Measurements from ENCODE around the gene GDF10.

Gene GDF10

DNA sequence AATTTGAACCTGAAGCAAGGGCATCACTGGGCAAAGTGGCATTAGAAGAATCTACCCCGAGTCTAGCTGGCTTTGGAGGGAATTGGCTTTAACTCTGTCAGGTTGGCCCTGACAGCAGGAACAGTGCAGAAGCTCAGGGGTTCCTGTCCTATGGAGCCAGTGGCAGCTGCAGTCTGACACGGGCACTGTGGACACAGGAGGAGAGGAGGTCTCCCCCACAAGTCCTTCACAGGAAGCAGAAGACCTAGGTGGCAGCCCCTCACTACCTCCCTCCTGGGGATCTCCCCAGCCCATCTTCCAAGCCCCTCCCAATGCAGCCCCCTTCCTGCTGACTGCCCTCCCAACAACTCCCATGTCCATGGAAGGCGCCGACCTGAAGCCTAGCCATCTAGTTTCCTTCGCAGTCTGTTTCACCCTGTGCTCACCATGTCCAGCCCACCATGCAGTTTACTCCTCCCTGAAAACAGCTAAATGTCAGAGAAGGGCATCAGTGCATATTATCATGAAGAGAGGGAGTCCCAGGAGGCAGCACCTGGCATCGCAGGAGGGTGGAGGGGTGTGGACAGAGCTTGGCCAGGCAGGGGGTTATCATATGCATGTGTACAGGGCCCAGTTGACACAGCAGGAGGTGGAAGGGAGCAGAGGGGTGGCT, 17.9 kb upstream of the GDF10 start:
- peaks cover 20 to 37% of the 10 kb centered on the region in 2 donors for H3K4me1 Mint-ChIP-seq
- ATAC-seq (replicated peaks), result peak; percentile 71 to 83
- H3K9me3 Mint-ChIP-seq, result no peaks in the 10 kb centered on the region
- H3K36me3 Mint-ChIP-seq, result no peaks in the 10 kb centered on the region
- H3K27me3 Mint-ChIP-seq, result peaks cover 0 to 8% of the 10 kb centered on the region in 2 donors
- H3K4me3 Mint-ChIP-seq, result no peak overlapping the region
- no peak overlapping the region for H3K27ac Mint-ChIP-seq
- no peak for DNase-seq

DNA sequence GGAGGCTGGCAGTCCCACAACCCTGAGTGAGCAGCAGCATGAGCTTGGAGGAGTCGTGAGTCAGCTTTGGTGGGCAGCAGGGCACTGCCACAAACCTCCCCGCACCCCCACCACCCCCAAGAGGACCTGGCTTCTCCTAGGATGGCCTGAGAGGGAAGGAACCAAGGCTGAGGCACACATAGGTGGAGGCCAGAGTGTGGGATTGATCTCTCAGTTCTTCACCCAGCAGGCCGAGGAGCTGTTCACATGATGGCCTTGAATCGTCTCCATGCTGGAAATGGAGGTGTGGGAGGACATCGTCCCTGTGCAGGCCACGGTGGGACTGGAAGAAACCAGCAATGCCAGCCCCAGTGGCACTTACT, 17.4 kb upstream of the GDF10 start:
- ATAC-seq (replicated peaks) (no peak), DNase-seq (no peak)
- Mint-ChIP-seq H3K27me3 (peaks cover 0 to 8% of the 10 kb centered on the region in 2 donors), H3K4me1 (peaks cover 20 to 37% of the 10 kb centered on the region in 2 donors), H3K27ac (no peak overlapping the region), H3K36me3 (no peaks in the 10 kb centered on the region), H3K9me3 (no peaks in the 10 kb centered on the region), H3K4me3 (no peak overlapping the region)

DNA sequence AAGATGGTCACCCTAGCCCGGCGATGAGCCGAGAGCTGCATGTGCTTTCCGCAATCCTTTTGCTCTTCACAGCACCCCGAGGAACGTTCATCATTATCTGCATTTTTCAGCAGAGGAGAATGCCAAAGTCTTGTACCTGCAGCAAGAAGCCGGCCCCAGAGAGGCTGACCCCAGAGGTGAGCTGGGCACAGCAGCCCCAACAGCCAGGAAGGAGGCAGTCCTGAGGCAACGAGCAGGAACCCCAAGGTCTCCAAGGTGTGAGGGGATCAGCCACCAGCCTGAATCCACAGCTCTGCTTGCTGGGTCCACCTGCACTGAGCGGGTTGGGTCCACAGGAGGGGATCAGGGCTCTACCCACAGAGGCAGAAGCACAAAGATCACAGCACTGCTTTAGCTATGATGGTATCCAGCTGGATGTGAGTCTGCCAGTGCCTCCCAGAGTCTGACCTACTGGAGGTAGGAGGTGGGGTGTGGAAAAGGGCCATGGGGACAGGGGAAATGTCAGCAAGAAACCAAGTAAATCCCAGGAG, 16.8 kb upstream of the GDF10 start:
- no peak for ATAC-seq (replicated peaks)
- no peak overlapping the region for H3K4me3 Mint-ChIP-seq
- no peak overlapping the region for H3K27ac Mint-ChIP-seq
- no peak for DNase-seq
- H3K36me3 Mint-ChIP-seq, result no peaks in the 10 kb centered on the region
- H3K9me3 Mint-ChIP-seq, result no peaks in the 10 kb centered on the region
- H3K27me3 Mint-ChIP-seq, result peaks cover 0 to 8% of the 10 kb centered on the region in 2 donors
- H3K4me1 Mint-ChIP-seq, result peaks cover 20 to 37% of the 10 kb centered on the region in 2 donors

DNA sequence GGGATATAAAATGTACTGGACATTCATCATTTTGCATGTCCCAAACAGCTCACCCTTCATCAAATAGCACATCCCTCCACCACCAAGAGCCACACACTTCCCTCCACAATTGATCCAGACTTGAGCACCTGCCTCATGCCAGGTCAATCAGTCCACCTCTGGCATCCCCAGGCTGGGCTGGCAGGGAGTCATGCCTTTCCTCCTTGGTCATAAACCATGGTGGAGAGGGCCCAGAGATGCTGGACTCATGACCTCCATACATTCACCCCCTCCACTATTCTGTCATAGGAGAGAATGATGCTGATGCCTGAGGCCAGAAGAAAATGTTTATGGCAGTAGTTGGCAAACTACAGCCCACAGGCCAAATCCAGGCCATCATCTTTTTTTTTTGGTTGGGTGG, 16.1 kb upstream of the GDF10 start:
- Mint-ChIP-seq H3K4me3 (no peak overlapping the region), H3K27ac (peak overlapping the region; percentile 2), H3K4me1 (peaks cover 20 to 37% of the 10 kb centered on the region in 2 donors), H3K36me3 (no peaks in the 10 kb centered on the region), H3K9me3 (no peaks in the 10 kb centered on the region), H3K27me3 (peaks cover 0 to 8% of the 10 kb centered on the region in 2 donors)
- ATAC-seq (replicated peaks) (no peak), DNase-seq (no peak)

DNA sequence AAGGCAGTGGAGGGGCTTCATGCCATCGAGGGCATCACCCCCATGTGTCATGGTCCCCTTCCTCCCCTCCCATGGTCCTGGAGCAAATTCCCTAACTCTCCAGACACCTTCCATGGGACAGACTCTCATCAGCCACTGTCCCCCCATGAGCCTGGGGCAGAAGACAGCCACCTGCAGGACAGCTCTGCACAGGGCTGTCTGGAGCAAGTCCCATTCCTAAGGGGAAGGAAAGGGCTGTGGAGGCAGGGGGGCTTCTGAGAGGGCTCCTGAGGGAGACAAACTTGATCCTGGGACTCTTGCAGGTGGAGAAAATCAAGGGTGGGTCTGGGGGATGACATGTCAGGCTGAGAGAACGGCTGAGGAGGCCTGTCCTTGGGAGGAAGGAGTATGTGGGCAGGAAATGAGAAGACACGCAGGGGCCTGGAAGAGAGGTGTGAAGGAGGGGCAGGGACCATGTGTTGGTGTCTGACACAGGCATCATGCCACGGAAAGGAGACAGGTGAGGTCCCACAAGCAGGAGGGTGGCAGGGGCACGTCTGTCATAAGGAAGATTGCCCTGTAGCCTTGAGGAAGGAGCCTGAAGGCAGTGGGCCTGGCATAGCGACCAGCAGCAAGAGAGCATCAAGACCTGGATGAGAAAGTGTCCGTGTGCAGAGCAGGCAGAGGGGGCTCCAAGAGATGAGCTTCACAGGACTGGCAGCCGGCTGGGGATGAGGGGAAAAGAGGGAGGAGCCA, 14.4 kb upstream of the GDF10 start:
- Mint-ChIP-seq H3K27me3 (peaks cover 0 to 8% of the 10 kb centered on the region in 2 donors), H3K36me3 (no peaks in the 10 kb centered on the region), H3K27ac (no peak overlapping the region), H3K4me3 (no peak overlapping the region), H3K9me3 (no peaks in the 10 kb centered on the region), H3K4me1 (peaks cover 20 to 32% of the 10 kb centered on the region in 2 donors)
- ATAC-seq (replicated peaks), result no peak
- DNase-seq, result no peak

DNA sequence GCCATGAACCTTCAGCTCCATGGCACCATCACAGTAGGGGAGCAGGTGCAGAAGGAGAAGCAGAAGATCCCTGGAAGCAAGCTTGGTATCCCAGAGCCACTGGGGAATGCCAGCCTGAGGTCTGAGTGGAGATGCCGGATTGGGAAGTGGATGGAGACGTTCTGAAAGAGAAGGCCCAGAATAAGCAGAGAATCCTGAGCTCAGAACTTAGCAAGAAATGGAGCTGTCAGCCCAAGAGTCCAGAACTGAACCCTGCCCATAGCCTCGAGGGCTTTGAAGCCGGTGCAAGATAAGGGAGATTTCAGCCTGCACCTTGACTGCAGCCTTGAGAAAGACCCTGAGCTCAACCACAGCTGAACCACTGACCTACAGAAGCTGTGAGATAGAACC, 13.9 kb upstream of the GDF10 start:
- H3K27ac Mint-ChIP-seq, result no peak overlapping the region
- H3K9me3 Mint-ChIP-seq, result no peaks in the 10 kb centered on the region
- peaks cover 20 to 32% of the 10 kb centered on the region in 2 donors for H3K4me1 Mint-ChIP-seq
- H3K36me3 Mint-ChIP-seq, result no peaks in the 10 kb centered on the region
- H3K4me3 Mint-ChIP-seq, result no peak overlapping the region
- H3K27me3 Mint-ChIP-seq, result peaks cover 0 to 8% of the 10 kb centered on the region in 2 donors
- ATAC-seq (replicated peaks), result no peak
- DNase-seq, result no peak

DNA sequence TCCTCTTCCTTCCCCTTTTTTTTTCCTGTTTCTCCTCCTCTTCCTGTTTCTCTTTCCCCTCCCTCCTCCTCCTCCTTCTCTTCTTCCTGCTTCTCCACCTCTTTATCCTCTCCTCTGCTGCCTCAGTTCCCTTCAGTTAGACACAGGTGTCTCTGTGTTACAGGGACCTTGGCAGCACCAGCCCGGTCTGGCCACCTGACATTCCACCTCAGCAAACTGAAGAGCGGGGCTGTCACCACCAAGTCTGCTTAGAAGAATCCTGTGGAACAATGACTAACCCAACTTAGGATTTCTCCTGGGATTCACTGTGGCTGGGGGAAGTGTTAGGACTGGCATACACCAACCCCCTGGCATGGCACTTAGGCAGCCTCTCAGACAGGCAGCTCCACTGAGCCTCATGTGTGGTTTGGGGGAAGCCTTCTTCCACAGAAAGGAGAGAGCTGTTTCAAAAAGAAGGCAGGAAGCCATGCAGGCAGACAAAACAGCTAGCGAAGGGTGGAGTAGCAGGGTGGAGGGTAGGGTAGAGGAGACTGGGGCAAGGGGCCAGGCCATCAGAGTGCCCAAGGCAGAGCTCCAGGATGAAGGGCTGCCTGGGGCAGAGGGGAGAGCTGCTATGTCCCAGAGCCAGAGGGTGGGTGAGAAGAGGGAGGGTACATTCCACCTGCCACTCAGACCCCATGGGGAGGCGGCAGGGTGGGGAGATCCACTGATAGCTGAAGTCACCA, 13.2 kb upstream of the GDF10 start:
- no peaks in the 10 kb centered on the region for H3K9me3 Mint-ChIP-seq
- peaks cover 0 to 8% of the 10 kb centered on the region in 2 donors for H3K27me3 Mint-ChIP-seq
- no peak overlapping the region for H3K27ac Mint-ChIP-seq
- no peak overlapping the region for H3K4me3 Mint-ChIP-seq
- H3K36me3 Mint-ChIP-seq, result no peaks in the 10 kb centered on the region
- peaks cover 18 to 26% of the 10 kb centered on the region in 2 donors for H3K4me1 Mint-ChIP-seq
- no peak for DNase-seq
- no peak for ATAC-seq (replicated peaks)

DNA sequence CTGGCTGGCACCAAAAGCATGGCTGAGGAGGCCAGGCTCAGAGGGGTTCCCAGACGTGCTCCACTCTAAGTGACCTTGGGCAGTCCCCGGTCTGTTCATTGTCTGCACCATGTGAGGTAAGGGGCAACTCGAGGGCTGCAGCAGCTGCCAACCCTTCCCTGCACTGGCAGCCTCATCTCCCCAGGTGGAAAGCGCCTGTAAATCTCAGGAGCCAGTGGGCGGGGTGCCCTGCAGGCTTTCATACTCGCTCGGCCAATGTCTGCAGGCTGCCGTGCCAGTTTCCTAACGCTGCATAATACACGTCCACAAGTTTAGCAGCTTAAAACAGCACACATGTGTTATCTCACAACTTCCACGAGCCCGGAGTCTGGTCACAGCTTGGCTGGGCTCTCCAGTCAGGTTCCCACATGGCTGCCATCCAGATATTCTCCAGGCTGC, 12.6 kb upstream of the GDF10 start:
- DNase-seq (no peak), ATAC-seq (replicated peaks) (no peak)
- H3K4me3 Mint-ChIP-seq, result no peak overlapping the region
- no peaks in the 10 kb centered on the region for H3K36me3 Mint-ChIP-seq
- H3K27me3 Mint-ChIP-seq, result peaks cover 0 to 6% of the 10 kb centered on the region in 2 donors
- no peak overlapping the region for H3K27ac Mint-ChIP-seq
- no peaks in the 10 kb centered on the region for H3K9me3 Mint-ChIP-seq
- H3K4me1 Mint-ChIP-seq, result peaks cover 15 to 20% of the 10 kb centered on the region in 2 donors

DNA sequence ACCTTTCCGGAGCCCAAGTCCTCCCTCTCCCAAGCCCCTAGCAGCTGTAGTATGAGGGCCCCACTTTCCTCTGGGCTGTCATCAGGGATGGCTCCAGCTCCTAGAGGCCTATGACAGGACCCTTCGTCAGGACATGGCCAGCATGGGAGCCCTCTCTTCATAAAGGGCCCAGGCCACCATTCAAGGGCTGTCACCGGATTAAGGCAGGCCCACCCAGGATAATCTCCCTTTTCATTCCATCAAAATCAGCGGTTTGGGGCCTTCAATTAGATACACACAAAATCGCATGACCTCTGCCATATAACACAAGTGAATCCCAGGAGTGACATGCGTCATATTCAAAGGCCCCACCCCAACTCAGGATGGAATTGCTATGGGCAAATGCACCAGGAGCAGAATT, 12.2 kb upstream of the GDF10 start:
- H3K4me3 Mint-ChIP-seq, result no peak overlapping the region
- no peak overlapping the region for H3K27ac Mint-ChIP-seq
- ATAC-seq (replicated peaks) (no peak), DNase-seq (no peak)
- H3K4me1 Mint-ChIP-seq, result peaks cover 14 to 17% of the 10 kb centered on the region in 2 donors
- peaks cover 0 to 4% of the 10 kb centered on the region in 2 donors for H3K27me3 Mint-ChIP-seq
- H3K9me3 Mint-ChIP-seq, result no peaks in the 10 kb centered on the region
- no peaks in the 10 kb centered on the region for H3K36me3 Mint-ChIP-seq

DNA sequence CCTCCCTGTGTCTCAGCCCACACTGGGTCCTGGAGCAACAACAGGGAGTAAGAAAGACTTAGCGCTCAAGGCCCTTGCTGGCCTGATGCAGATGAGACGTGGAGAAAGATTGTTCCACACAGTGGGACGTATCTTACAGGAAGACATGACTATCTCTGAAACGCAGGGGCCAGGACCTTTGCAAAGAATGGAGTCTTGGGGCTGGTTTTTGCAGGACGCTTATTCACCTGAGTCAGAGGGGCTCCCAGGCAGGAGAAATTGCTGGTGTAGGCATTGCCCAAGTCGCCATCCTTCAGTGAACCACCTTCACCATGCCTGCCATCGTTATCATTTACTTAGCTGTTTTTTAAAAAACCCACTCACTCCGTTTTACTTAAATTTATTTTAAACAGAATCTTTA, 11.8 kb upstream of the GDF10 start:
- Mint-ChIP-seq H3K4me1 (peaks cover 14 to 17% of the 10 kb centered on the region in 2 donors), H3K9me3 (no peaks in the 10 kb centered on the region), H3K36me3 (no peaks in the 10 kb centered on the region), H3K27ac (no peak overlapping the region), H3K27me3 (peaks cover under 1 to 4% of the 10 kb centered on the region in 2 donors), H3K4me3 (no peak overlapping the region)
- DNase-seq, result no peak
- no peak for ATAC-seq (replicated peaks)

DNA sequence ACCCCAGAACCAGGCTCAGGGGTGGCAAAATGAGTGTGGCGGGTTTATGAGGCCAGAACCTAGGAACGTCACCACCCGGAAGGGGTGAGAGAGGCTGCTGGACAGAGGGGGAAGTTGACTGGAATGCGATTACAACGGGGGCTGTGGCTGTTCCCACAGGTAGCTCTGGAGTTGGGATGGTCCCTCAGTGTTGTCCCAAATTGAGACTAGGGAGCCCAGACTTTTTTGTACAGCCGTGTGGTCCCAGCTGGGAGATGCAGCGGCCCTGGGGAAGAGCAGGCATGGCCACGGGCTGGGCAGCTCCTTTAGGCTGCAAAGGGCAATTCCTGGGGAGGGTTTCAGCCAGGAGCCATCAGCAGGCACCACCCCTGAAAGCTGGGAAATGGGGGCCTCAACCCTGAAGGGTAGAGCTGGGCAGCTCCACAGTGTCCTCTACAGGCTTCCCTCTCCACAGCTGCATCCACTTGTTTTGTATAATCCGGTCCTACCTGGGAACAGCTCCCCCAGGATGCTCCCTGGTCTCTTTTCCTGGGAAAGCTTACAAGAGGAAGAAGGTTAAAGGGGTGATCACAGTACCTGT, 11.0 kb upstream of the GDF10 start:
- ATAC-seq (replicated peaks) (no peak), DNase-seq (no peak)
- Mint-ChIP-seq H3K36me3 (no peaks in the 10 kb centered on the region), H3K27me3 (peaks cover 8 to 9% of the 10 kb centered on the region in 2 donors), H3K27ac (no peak overlapping the region), H3K4me3 (no peak overlapping the region), H3K9me3 (no peaks in the 10 kb centered on the region), H3K4me1 (peaks cover 14 to 17% of the 10 kb centered on the region in 2 donors)

DNA sequence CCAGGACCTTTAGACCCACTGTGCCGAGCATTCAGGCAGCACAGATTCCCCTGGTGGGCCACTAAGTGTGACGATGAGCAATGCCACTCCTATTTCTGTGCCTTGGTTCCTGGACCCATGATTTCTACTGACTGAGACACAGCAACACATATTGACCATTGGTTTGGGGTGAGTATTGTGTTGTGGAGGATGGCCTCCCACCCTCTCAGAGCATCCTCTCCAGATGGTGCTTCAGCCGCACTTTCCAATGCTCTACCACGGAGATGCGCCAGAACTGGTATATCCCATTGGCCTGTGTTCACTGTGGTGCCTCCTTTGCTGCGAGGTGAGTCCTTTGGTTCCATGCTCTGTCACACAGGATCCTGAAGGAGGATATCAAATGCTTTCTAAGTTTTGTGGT, 10.1 kb upstream of the GDF10 start:
- ATAC-seq (replicated peaks) (no peak), DNase-seq (no peak)
- Mint-ChIP-seq H3K27ac (no peak overlapping the region), H3K4me1 (peaks cover 14 to 17% of the 10 kb centered on the region in 2 donors), H3K36me3 (no peaks in the 10 kb centered on the region), H3K9me3 (no peaks in the 10 kb centered on the region), H3K4me3 (no peak overlapping the region), H3K27me3 (peaks cover 12 to 15% of the 10 kb centered on the region in 2 donors)

DNA sequence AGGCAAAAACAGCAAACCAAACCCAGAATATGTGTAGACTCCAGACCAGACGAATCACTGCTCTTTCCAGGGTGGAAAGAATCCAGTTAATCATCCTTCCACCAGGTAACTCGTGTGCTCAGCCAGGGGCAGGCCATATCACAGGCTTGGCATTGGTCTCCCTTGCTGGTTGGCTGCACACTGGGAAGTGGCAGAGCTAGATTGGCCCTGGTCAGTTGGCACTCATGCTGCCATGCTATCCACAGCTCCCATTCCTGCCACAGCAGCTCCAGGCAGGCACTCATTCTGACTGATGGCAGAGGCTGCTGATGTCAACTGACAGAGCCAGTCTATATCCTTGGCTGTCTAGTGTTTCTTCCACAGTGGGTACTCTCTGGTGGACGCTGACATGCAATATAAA, 9.7 kb upstream of the GDF10 start:
- ATAC-seq (replicated peaks), result no peak
- Mint-ChIP-seq H3K4me3 (no peak overlapping the region), H3K9me3 (no peaks in the 10 kb centered on the region)

DNA sequence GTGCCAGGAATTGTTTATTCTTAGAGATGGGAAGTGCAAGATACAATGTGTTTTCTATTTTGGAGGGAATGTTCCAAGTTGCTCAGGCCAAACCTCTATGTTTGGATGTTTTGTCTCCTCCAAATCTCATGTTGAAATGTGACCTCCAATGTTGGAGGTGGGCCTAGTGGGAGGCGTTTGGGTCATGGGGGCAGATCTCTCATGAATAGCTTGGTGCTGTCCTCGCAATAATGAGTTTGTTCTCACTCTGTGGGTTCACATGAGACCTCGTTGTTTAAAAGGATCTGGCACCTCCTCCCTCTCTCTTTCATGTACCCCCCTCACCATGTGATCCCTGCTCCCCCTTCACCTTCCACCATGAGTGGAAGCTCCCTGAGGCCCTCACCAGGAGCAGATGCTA, 8.3 kb upstream of the GDF10 start:
- H3K27ac Mint-ChIP-seq, result no peak overlapping the region
- H3K27me3 Mint-ChIP-seq, result peaks cover 21 to 32% of the 10 kb centered on the region in 2 donors
- no peaks in the 10 kb centered on the region for H3K36me3 Mint-ChIP-seq
- DNase-seq, result no peak
- ATAC-seq (replicated peaks), result no peak
- no peak overlapping the region for H3K4me3 Mint-ChIP-seq
- peaks cover 1% of the 10 kb centered on the region in 2 donors for H3K4me1 Mint-ChIP-seq
- no peaks in the 10 kb centered on the region for H3K9me3 Mint-ChIP-seq

More for the DNA sequence above, 9.7 kb upstream of the GDF10 start:
- H3K36me3 Mint-ChIP-seq, result no peaks in the 10 kb centered on the region
- H3K27me3 Mint-ChIP-seq, result peaks cover 16 to 19% of the 10 kb centered on the region in 2 donors
- peaks cover 12 to 15% of the 10 kb centered on the region in 2 donors for H3K4me1 Mint-ChIP-seq
- H3K27ac Mint-ChIP-seq, result no peak overlapping the region
- no peak for DNase-seq
